ENCODE measurements around the gene GRIK4.

Gene GRIK4

GRCh38 chr11:120668537-120668936, 157.0 kb downstream of the GRIK4 start:
- DNase-seq (ENCODE audit: low spot score), result no peak

DNA sequence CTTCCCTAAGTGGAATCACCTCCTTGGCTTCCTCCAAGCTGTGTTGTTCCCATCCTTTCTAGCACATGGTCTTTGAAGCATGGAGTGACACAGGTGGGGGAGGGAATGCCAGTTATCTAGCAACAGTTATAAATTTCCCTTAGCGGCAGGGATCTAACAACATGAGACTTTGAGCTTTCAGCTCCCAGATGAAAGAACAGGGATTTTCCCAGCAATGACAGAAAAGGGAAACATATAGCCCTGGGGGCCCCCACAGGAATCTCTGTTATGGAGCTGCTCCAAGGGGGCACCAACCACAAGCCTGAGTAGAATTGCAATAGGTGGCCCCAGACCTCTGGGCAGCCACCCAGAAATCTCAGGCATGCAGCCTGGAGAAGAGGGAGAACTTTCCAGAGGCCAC, 163.0 kb downstream of the GRIK4 start:
- DNase-seq (ENCODE audit: low spot score), result no peak

GRCh38 chr11:120675171-120675570, 163.6 kb downstream of the GRIK4 start:
- no peak for DNase-seq (ENCODE audit: low spot score)

GRCh38 chr11:120676991-120677390, 165.4 kb downstream of the GRIK4 start:
- DNase-seq (ENCODE audit: low spot score), result no peak

DNA sequence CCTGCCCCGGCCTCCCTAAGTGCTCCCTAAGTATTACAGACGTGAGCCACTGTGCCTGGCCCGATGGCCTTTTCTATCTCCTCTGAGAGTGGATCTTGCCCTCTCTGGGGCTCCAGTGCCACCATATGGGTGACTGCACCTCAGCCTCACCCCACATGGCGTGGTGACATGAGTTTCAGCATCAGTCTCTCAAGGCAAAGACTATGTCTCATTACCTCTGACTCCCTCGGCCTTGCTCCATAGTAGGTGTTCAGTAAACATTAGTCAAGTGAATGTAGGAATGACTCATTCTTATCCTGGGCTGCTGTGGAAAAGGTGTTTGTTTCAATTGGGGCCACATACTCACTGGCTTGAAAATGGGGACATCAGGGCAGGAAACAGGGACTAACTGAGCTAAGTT, 168.8 kb downstream of the GRIK4 start:
- DNase-seq (ENCODE audit: low spot score), result no peak

DNA sequence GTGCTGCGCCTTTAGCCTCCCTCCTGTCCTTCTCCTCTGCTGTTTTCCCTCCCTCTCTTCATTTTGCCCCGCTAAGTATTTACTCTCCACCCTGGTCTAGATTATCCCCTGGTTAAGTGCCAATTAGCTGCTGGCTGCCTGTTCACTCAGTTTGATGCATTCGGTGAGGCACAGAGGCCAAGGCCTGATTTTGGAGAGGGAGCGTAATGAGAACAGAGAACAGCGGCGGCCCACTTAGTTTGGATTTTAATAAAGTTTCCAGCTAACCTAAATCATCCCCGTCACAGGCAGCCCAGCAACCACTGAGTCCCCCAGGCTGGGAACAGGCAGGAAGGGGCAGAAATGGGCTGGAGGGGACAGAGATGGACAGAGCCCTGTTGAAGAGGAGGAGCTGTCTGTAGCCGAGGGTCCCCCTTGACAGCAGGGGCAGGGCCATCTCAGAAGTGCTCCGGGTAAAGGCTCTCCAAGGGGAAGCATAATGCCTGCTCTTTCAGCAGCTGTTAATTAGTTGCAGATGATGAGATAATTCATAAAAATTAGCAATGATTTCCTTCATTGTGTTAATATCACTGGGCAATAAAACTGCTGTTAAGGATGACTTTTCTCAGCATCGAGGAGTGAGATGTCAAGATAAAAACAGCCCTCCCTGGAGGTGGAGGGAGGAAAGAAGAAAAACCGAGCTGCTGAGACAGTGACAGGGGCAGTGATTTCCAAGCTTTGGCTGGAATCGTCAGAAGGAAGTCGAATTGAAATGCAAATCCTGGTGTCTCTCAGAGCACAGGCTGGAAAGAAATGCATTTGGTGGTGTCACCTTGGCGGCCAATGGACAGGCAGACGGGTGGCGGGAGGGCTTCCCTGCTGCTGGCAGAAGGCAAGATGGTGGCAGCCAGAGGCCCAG, 170.1 kb downstream of the GRIK4 start:
- no peak for DNase-seq (ENCODE audit: low spot score)

- no peak for DNase-seq (ENCODE audit: low spot score)
Measured at GRCh38 chr11:120682332-120682649, 170.7 kb downstream of the GRIK4 start.

- DNase-seq (ENCODE audit: low spot score), result no peak
Measured at GRCh38 chr11:120682866-120683265, 171.3 kb downstream of the GRIK4 start.

DNA sequence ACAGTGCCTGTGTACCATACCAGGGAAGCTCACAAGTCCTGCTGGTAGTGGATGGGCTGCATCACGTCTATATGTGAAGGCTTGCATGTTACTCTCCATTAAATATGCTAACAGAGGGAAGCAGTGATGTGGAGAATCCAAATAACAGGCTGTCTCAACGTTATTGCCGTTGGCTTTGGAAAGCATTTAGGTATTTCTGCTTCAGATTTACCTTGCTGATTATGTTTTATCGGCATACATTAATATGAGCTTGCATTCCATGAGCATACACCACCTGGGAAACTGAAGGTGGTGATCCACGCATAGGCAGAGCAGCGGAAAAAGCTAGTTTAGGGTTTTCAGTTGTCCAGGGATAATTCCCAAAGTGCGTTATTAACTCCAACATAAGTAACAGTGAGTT, 175.0 kb downstream of the GRIK4 start:
- no peak for DNase-seq (ENCODE audit: low spot score)

GRCh38 chr11:120688163-120688562, 176.6 kb downstream of the GRIK4 start:
- no peak for DNase-seq (ENCODE audit: low spot score)

- DNase-seq (ENCODE audit: low spot score), result no peak
Measured at GRCh38 chr11:120689596-120690275, 178.2 kb downstream of the GRIK4 start.

DNA sequence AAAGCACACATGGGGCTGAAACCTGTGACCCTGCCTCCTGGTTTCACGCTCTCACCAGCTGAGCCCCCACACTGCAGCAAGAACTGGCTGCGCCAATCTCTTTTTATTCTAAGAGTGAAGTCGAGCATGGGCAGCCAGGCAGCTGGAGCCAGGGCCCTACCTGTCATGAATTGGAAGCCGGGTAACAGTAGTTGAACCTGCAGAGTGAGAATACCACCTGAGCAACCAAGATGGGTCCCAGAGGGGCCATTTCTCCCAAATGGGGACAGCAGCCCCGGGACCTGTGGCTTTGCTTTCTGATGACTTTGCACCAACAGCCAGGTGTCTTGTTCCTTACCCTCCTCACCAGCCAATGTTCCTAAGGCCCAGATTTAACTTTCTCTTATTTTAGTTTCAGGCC, 178.9 kb downstream of the GRIK4 start:
- DNase-seq (ENCODE audit: low spot score), result no peak

DNA sequence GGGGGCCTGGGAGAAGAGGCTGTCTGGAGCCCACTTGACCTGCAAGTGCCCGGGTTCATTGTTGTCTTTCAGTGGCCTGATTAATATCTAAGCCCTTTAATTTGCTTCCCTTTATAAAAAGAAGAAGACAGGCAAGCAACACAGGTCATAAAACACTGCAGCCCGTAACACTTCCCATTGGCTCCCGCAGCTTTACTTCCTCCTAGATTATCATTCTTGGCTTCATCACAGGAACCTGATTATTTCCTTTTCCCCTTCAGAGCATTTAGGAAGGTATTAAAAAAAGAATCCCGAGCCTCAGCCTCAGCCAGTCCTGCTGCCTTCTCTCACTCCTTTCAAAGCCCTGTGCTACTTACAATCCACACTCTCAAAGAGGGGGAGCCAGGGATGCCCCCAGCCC, 183.2 kb downstream of the GRIK4 start:
- DNase-seq (ENCODE audit: low spot score), result no peak

DNA sequence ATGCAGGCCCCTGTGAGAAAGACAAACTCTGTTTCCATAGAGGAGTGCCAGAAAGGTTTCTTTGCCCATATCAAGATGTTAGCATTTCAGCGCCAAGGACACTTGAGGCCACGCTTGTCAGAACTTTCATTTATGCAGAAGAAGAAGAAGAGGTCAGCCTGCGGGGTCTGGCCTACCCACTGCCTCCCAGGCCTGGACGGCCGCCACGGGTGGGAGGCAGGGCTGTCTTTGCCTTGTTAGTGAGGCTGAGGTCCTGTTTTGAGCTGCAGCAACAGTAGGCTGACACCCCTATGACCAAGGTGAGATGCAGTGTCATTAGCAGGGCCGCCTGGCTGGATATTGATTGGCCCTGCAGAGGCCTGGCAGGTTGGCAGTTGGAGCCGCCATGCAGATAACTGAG, 183.9 kb downstream of the GRIK4 start:
- DNase-seq (ENCODE audit: low spot score), result no peak

GRCh38 chr11:120695939-120696338, 184.4 kb downstream of the GRIK4 start:
- no peak for DNase-seq (ENCODE audit: low spot score)

- no peak for DNase-seq (ENCODE audit: low spot score)
Measured at GRCh38 chr11:120696597-120697218, 185.2 kb downstream of the GRIK4 start.

DNA sequence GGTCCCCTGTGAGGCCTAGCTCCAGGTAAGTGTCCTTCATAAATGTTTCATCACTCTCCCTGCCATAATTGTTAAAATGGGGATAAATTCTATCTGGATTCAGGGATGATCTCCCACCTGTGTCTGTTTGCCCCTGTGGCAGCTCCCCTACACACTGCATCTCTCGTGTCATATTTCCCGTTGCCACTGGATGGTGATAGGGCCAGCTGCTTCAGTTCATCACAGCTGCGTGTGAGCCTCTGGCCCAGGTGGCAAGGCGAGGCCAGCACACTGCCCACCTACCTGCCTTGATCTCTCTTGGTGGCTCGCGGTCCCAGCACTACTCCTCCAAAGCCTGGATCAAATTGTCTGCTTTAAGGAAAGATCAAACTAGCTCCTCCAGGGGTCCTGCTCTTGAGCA, 187.4 kb downstream of the GRIK4 start:
- no peak for DNase-seq (ENCODE audit: low spot score)

GRCh38 chr11:120702656-120703055, 191.1 kb downstream of the GRIK4 start:
- DNase-seq (ENCODE audit: low spot score), result no peak

DNA sequence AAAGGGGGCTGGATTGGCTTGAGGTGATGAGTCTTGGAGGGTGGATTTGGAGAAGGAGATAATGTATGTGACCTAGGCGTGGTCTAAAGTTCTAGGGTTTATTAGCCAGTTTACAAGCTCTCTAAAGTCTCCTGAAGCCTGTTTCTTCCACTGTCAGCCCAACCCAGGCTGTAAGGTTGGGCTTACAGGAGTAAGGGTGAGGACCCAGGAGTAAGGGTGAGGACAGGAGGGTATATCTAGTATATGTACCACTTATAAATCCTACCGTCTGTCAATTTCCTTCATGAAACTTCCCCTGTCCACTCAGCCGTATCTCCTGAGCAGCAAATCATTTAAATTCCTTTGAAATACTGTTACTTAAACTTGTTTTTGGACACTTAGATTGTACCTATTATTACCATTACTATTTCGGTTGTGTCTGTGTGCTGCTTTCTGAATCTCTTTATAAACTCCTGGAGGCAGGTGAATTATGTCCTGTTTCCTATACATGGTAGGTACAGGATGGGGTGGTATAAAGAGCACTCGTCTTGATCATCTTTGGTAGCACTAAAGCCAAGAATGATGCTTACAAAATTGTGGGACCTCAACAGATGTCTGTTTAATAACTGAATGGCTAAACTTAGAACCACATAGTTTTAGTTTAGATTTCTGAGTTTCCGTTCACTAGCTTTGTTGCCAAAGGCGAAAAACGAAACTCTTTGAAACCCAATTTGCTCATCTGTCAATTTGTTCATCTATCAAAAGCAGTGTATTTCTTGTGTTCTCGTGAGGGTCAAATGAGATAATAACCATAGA, 192.0 kb downstream of the GRIK4 start:
- DNase-seq (ENCODE audit: low spot score), result no peak

GRCh38 chr11:120704256-120704750, 192.8 kb downstream of the GRIK4 start:
- DNase-seq (ENCODE audit: low spot score), result no peak

DNA sequence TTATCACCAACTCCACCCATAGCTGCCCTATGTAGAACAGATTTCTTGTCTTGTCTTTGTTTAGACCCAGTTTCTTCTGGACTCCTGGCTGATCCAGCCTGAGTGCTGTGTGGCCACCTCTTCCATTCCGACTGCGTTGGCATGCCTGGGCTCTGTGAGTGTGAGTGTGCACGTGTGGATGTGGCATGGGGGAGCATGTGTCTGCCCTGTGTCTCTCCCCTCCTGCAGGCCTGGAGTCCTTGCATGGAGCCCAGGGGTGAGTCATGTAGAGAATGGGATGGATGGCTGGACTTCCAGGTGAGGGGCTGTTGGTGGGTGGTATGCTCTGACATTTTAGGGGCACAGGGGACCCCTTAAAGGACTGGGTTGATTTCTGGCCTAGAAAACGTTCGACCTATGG, 194.7 kb downstream of the GRIK4 start:
- no peak for DNase-seq (ENCODE audit: low spot score)

- no peak for DNase-seq (ENCODE audit: low spot score)
Measured at GRCh38 chr11:120707098-120707497, 195.6 kb downstream of the GRIK4 start.
